Esophagus squamous epithelium (tissue), 5 donors: ENCODE results near the gene GRB7. TPM values are rescaled to one million over a fixed set of nuclear protein-coding genes. Genes with fewer than 3 reads are reported as not detected.
A peak's percentile ranks its signal among the peaks of the same experiment; 100 is the strongest.

Experiments
- DNase-seq: peaks from one replicate; lab custom pipeline; 2025; lab: John Stamatoyannopoulos, UW
- H3K27ac ChIP-seq, 4 donors: fragments of 200-600 bp; sonication (generic); one replicate each; pipeline ENCODE4 v1.5.1; 2016 to 2019; ENCODE audit warnings: mild to moderate bottlenecking in 1 of 4
- H3K27me3 ChIP-seq, 4 donors: fragments of 200-600 bp; sonication (generic); 1 replicate in 3 of 4; 2 replicates in 1 of 4; pipeline versions ENCODE4 v1.5.1 to v1.6.0; 2017 to 2021; ENCODE audit warnings: antibody characterized with exemption in 1 of 4
- H3K36me3 ChIP-seq, 3 donors: fragments of 200-600 bp; sonication (generic); one replicate each; pipeline ENCODE4 v1.5.1; 2016 to 2019
- H3K4me1 ChIP-seq, 3 donors: fragments of 200-600 bp; sonication (generic); one replicate each; pipeline ENCODE4 v1.5.1; 2017 to 2019
- H3K4me3 ChIP-seq, 4 donors: fragments of 200-600 bp; sonication (generic); 1 replicate in 3 of 4; 2 replicates in 1 of 4; pipeline ENCODE4 v1.5.1; 2016 to 2019; ENCODE audit warnings: mild to moderate bottlenecking in 2 of 4, moderate library complexity in 1 of 4
- H3K9me3 ChIP-seq, 3 donors: fragments of 200-600 bp; sonication (generic); one replicate each; pipeline ENCODE4 v1.5.1; 2016 to 2019
- POLR2A ChIP-seq, 4 donors: fragments of 450-650 bp; IDR thresholded peaks; one replicate each; pipeline ENCODE4 v1.6.1; 2017; ENCODE audit warnings: antibody characterized with exemption in 4 of 4, mild to moderate bottlenecking in 4 of 4, moderate library complexity in 3 of 4
- WGBS, 2 donors: methylation state at CpG; one replicate each; pipeline ENCODE4 v1.1.5; 2018; 5-methylcytosine and 5-hydroxymethylcytosine counted together
- intact Hi-C: fragments of 100-400 bp; cut with DNase I; formaldehyde crosslinking; loops from one replicate; pipeline ENCODE4 v1.15.0; 2022
- total RNA-seq, 4 donors: library from RNA; depleted of rRNA; stranded (reverse); fragments of >200 nt; gene quantifications; one replicate each; pipeline ENCODE4 v1.1.0, GENCODE V29; 2016
- TF ChIP-seq, protein P1 (sequence below), 6 experiments: fragments of 450-650 bp in 4 of 6; fragments of 200-600 bp in 2 of 6; sonication (generic) in 2 of 6; IDR thresholded peaks; one replicate each; pipeline ENCODE4 v1.5.1; 2016 to 2019; ENCODE audit warnings: antibody characterized with exemption in 6 of 6, mild to moderate bottlenecking in 4 of 6, moderate library complexity in 4 of 6
- donor health status: DM: yes; HTN: yes; CAD: no.

GRB7 gene
- total RNA-seq, 4 donors from 2014 or later, result 25.1 to 62.1 (median 55.9) TPM

DNA sequence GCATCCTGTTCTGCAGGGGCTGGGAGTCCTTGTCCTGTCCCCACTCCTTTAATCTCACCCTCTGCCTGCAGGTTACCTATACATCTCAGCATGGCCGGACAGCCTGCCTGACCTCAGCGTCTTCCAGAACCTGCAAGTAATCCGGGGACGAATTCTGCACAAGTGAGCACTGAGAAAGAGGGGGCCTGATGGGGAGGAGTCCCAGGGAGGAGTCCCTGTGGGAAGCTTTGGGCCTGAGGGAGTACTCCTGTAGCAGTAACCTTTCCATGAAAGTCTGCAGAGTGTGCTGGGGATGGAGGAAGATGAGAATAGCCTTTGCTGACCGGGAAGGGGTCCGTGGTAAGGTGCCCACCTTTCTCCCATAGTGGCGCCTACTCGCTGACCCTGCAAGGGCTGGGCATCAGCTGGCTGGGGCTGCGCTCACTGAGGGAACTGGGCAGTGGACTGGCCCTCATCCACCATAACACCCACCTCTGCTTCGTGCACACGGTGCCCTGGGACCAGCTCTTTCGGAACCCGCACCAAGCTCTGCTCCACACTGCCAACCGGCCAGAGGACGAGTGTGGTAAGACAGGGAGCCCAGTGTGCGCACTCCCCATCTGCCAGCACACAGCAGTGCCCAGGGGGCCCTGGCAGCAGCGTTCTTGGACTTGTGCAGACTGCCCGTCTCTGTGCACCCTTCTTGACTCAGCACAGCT, 22.2 kb upstream of the GRB7 start:
- H3K36me3 ChIP-seq, result peaks cover 9 to 100% (median 14%) of the 10 kb centered on the region in 3 donors
- TF ChIP-seq, protein P1, sequence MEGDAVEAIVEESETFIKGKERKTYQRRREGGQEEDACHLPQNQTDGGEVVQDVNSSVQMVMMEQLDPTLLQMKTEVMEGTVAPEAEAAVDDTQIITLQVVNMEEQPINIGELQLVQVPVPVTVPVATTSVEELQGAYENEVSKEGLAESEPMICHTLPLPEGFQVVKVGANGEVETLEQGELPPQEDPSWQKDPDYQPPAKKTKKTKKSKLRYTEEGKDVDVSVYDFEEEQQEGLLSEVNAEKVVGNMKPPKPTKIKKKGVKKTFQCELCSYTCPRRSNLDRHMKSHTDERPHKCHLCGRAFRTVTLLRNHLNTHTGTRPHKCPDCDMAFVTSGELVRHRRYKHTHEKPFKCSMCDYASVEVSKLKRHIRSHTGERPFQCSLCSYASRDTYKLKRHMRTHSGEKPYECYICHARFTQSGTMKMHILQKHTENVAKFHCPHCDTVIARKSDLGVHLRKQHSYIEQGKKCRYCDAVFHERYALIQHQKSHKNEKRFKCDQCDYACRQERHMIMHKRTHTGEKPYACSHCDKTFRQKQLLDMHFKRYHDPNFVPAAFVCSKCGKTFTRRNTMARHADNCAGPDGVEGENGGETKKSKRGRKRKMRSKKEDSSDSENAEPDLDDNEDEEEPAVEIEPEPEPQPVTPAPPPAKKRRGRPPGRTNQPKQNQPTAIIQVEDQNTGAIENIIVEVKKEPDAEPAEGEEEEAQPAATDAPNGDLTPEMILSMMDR (IDR thresholded peaks at IDR 0.05), result peak in 2 of 6 experiments; percentile 11 to 44
- TF ChIP-seq POLR2A (IDR thresholded peaks at IDR 0.05), result no peak
- H3K9me3 ChIP-seq, result no peaks in the 10 kb centered on the region
- peaks cover 17 to 48% (median 18%) of the 10 kb centered on the region in 3 donors for H3K4me1 ChIP-seq
- WGBS, 2 donors, result 57 to 83% methylated on average over 6 to 10 of the region's 18 CpGs
- no peaks in the 10 kb centered on the region for H3K27me3 ChIP-seq
- intact Hi-C loops, result no loop called here
- no peak for DNase-seq
- H3K27ac ChIP-seq, result peak overlapping the region; percentile 91 to 95 (median 94)
- H3K4me3 ChIP-seq, result no peak overlapping the region

DNA sequence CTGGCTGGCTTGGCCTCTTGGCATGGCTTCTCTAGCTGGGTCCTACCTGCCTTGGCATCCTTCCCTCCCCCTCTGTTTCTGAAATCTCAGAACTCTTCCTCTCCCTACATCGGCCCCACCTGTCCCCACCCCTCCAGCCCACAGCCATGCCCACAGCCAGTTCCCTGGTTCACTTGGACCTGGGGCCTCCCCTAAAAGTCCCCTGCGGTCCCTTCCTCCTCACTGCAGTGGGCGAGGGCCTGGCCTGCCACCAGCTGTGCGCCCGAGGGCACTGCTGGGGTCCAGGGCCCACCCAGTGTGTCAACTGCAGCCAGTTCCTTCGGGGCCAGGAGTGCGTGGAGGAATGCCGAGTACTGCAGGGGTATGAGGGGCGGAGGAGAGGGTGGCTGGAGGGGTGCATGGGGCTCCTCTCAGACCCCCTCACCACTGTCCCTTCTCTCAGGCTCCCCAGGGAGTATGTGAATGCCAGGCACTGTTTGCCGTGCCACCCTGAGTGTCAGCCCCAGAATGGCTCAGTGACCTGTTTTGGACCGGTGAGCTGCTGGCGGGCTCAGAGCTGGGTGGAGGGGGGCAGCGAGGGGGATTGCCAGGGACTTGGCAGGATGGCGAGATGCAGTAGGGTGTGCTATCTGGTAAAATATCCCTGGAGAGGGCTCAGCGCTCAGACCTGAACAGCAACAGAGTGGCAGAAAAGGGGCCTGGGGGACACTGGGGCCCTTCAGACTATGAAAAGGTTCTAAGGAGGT, 21.5 kb upstream of the GRB7 start:
- Histone ChIP-seq H3K4me1 (peaks cover 17 to 48% (median 18%) of the 10 kb centered on the region in 3 donors), H3K9me3 (no peaks in the 10 kb centered on the region), H3K27me3 (no peaks in the 10 kb centered on the region), H3K27ac (peak overlapping the region; percentile 91 to 95 (median 94)), H3K36me3 (peaks cover 9 to 100% (median 14%) of the 10 kb centered on the region in 3 donors), H3K4me3 (peak overlapping the region in 3 of 4 donors; percentile 1 to 5 (median 4))
- TF ChIP-seq, protein P1 (IDR thresholded peaks at IDR 0.05), result no peak
- no peak for TF ChIP-seq POLR2A (IDR thresholded peaks at IDR 0.05)
- 39 to 40% methylated on average over 1 to 3 of the region's 15 CpGs for WGBS, 2 donors
- DNase-seq, result no peak
- intact Hi-C loops, result no loop called here

DNA sequence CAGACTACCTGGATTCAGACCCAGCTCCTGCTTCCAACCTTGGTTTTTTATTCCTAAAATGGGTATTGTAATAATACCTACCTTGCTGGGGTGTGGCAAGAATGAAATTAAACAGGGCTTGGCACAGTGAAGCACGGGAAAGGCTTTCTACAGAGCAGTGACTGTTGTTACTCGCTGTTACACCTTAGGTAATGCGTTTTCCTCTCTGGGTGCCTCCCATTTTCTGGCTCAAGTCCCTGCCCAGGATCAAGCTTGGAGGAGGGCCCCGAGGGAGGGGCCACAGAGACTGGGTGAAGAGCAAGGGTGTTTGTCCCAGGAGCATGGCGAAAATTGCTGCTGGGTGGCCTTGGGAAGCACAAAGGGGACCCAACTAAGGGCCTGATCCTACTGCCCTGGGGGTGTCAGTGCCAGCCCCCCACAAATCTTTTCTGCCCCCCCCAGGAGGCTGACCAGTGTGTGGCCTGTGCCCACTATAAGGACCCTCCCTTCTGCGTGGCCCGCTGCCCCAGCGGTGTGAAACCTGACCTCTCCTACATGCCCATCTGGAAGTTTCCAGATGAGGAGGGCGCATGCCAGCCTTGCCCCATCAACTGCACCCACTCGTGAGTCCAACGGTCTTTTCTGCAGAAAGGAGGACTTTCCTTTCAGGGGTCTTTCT, 20.7 kb upstream of the GRB7 start:
- no peak for DNase-seq
- H3K4me1 ChIP-seq, result peaks cover 17 to 48% (median 18%) of the 10 kb centered on the region in 3 donors
- 80 to 83% methylated on average over 6 to 10 of the region's 11 CpGs for WGBS, 2 donors
- TF ChIP-seq, protein P1 (IDR thresholded peaks at IDR 0.05), result no peak
- TF ChIP-seq POLR2A (IDR thresholded peaks at IDR 0.05), result peak in 1 of 4 donors; percentile 14
- H3K36me3 ChIP-seq, result peaks cover 9 to 100% (median 14%) of the 10 kb centered on the region in 3 donors
- no peaks in the 10 kb centered on the region for H3K9me3 ChIP-seq
- intact Hi-C loops, result no loop called here
- H3K27me3 ChIP-seq, result no peaks in the 10 kb centered on the region
- H3K27ac ChIP-seq, result peak overlapping the region; percentile 91 to 95 (median 94)
- H3K4me3 ChIP-seq, result peak overlapping the region in 2 of 4 donors; percentile 1 to 4

DNA sequence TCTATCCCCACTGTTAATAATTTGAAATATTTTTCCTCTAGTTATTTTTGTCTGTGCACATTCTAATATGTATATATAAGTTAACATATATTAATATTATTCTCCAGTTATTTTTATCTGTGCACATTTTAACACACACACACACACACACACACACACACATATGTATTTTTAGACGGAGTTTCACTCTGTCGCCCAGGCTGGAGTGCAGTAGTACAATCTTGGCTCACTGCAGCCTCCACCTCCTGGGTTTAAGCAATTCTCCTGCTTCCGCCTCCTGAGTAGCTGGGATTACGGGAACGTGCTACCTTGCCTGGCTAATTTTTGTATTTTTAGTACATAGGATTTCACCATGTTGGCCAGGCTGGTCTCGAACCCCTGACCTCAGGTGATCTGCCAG, 20.1 kb upstream of the GRB7 start:
- 74 to 84% methylated on average over 6 of the region's 6 CpGs for WGBS, 2 donors
- Histone ChIP-seq H3K4me3 (no peak overlapping the region), H3K4me1 (peaks cover 17 to 48% (median 18%) of the 10 kb centered on the region in 3 donors), H3K36me3 (peaks cover 9 to 100% (median 14%) of the 10 kb centered on the region in 3 donors), H3K9me3 (no peaks in the 10 kb centered on the region), H3K27ac (peak overlapping the region in 2 of 4 donors; percentile 93 to 94), H3K27me3 (no peaks in the 10 kb centered on the region)
- intact Hi-C loops, result no loop called here
- DNase-seq, result no peak
- TF ChIP-seq POLR2A (IDR thresholded peaks at IDR 0.05), result no peak
- TF ChIP-seq, protein P1 (IDR thresholded peaks at IDR 0.05), result no peak
